CD4-positive, CD25-positive, alpha-beta regulatory T cell (primary cell): Measurements from ENCODE around the gene UBL5. TPM values are rescaled to one million over a fixed set of nuclear protein-coding genes. Genes with fewer than 3 reads are reported as not detected.
"Not testable (repeated sequence)": the region's sequence is repeated elsewhere in the genome, so short reads cannot be mapped to it uniquely, and the experiment has no call there.

Experiments
- ATAC-seq, 2 donors: fragments of 150-1000 bp; cut with Tn5 transposase; one replicate each; pipeline ENCODE4 v1.10.0; 2021; ENCODE audit warnings: low read depth in 2 of 2, moderate number of reproducible peaks in 2 of 2, moderate library complexity in 1 of 2
- DNase-seq, 3 donors: peaks; one replicate each; pipeline versions ENCODE4 v3.0.0 to v3.0.0-alpha.2; 2012 to 2022; ENCODE audit warnings: mixed read lengths in 1 of 3
- H3K27ac ChIP-seq: one replicate; pipeline ENCODE4 v1.7.0; 2013; ENCODE audit warnings: mild to moderate bottlenecking, low read length; ENCODE audit not compliant: insufficient read depth, poor library complexity, severe bottlenecking
- H3K27me3 ChIP-seq: one replicate; pipeline ENCODE4 v1.7.0; 2013; ENCODE audit warnings: low read length; ENCODE audit not compliant: control insufficient read depth, insufficient read depth
- H3K36me3 ChIP-seq: one replicate; pipeline ENCODE4 v1.7.0; 2013; ENCODE audit warnings: mild to moderate bottlenecking, low read length, moderate library complexity; ENCODE audit not compliant: control insufficient read depth, insufficient read depth
- H3K4me1 ChIP-seq: 2 replicates; pipeline ENCODE4 v1.7.0; 2013; ENCODE audit warnings: mild to moderate bottlenecking, low read length; ENCODE audit not compliant: insufficient read depth, control insufficient read depth, poor library complexity, severe bottlenecking
- H3K4me3 ChIP-seq: one replicate; pipeline ENCODE4 v1.7.0; 2013; ENCODE audit warnings: low read depth, mild to moderate bottlenecking, low read length, moderate library complexity
- H3K9me3 ChIP-seq, 2 experiments: 1 replicate in 1 of 2; 2 replicates in 1 of 2; pipeline ENCODE4 v1.7.0; 2013; ENCODE audit warnings: low read length in 2 of 2, mild to moderate bottlenecking in 1 of 2, moderate library complexity in 1 of 2; ENCODE audit not compliant: control insufficient read depth in 2 of 2
- H3K27ac Mint-ChIP-seq, 3 donors: one replicate each; pipeline ENCODE4 v1.8.0; 2020 to 2022; ENCODE audit warnings: mild to moderate bottlenecking in 3 of 3, mixed read lengths in 3 of 3, moderate library complexity in 2 of 3
- H3K27me3 Mint-ChIP-seq: one replicate; pipeline ENCODE4 v1.8.0; 2022; ENCODE audit warnings: mild to moderate bottlenecking, mixed read lengths
- H3K36me3 Mint-ChIP-seq: one replicate; pipeline ENCODE4 v1.8.0; 2020; ENCODE audit warnings: mixed read lengths
- H3K4me1 Mint-ChIP-seq, 4 donors: one replicate each; pipeline ENCODE4 v1.8.0; 2020 to 2022; ENCODE audit warnings: mixed read lengths in 4 of 4, mild to moderate bottlenecking in 1 of 4
- H3K4me3 Mint-ChIP-seq, 4 donors: one replicate each; pipeline ENCODE4 v1.8.0; 2020 to 2022; ENCODE audit warnings: mild to moderate bottlenecking in 4 of 4, mixed read lengths in 4 of 4, moderate library complexity in 3 of 4
- H3K9me3 Mint-ChIP-seq, 7 donors: one replicate each; pipeline ENCODE4 v1.8.0; 2020 to 2022; ENCODE audit warnings: mixed read lengths in 7 of 7, mild to moderate bottlenecking in 3 of 7, moderate library complexity in 2 of 7
- polyA plus RNA-seq, 4 donors: library from polyadenylated mRNA; unstranded; fragments of 300-500 nt; fragmentation: Illumina TruSeq; gene quantifications; one replicate each; pipeline ENCODE4 v1.2.3, GENCODE V29; 2021
- total RNA-seq: library from RNA; stranded (reverse); gene quantifications from one replicate; pipeline ENCODE4 v1.2.3, GENCODE V29; 2022

The UBL5 gene
- total and polyA plus RNA-seq, 5 donors from 2014 or later = 234 to 952 (median 820) TPM

GRCh38 chr19:9835507-9835949 is 7.8 kb downstream of the UBL5 start:
- H3K27ac Mint-ChIP-seq = peak overlapping the region in 2 of 3 donors; percentile 73 to 85
- no peaks in the 10 kb centered on the region for H3K27me3 ChIP-seq
- H3K4me1 ChIP-seq = peaks cover 19% of the 10 kb centered on the region
- peak overlapping the region; percentile 79 to 98 (median 93) for H3K4me3 Mint-ChIP-seq
- H3K36me3 ChIP-seq = peaks cover 33% of the 10 kb centered on the region
- ATAC-seq (peak in 1 of 2 donors; percentile 0), DNase-seq (no peak)
- H3K4me3 ChIP-seq = peak overlapping the region; percentile 77
- no peaks in the 10 kb centered on the region for H3K9me3 ChIP-seq
- no peaks in the 10 kb centered on the region for H3K9me3 Mint-ChIP-seq
- H3K36me3 Mint-ChIP-seq = peaks cover 10% of the 10 kb centered on the region
- H3K4me1 Mint-ChIP-seq = peaks cover 5 to 32% (median 16%) of the 10 kb centered on the region in 4 donors
- H3K27ac ChIP-seq = peak overlapping the region; percentile 63
- no peaks in the 10 kb centered on the region for H3K27me3 Mint-ChIP-seq

GRCh38 chr19:9836021-9836420 is 8.3 kb downstream of the UBL5 start:
- Histone ChIP-seq H3K9me3 (no peaks in the 10 kb centered on the region), H3K4me1 (peaks cover 19% of the 10 kb centered on the region), H3K27ac (peak overlapping the region; percentile 63), H3K36me3 (peaks cover 37% of the 10 kb centered on the region), H3K4me3 (peak overlapping the region; percentile 77), H3K27me3 (no peaks in the 10 kb centered on the region)
- Mint-ChIP-seq H3K36me3 (peaks cover 10% of the 10 kb centered on the region), H3K4me1 (peaks cover 5 to 34% (median 16%) of the 10 kb centered on the region in 4 donors), H3K27me3 (no peaks in the 10 kb centered on the region), H3K27ac (peak overlapping the region in 2 of 3 donors; percentile 73 to 85), H3K9me3 (no peaks in the 10 kb centered on the region), H3K4me3 (peak overlapping the region; percentile 79 to 98 (median 93))
- DNase-seq (no peak), ATAC-seq (no peak)

GRCh38 chr19:9838324-9838723 is 10.6 kb downstream of the UBL5 start:
- ATAC-seq (no peak), DNase-seq (no peak)
- peaks cover 25% of the 10 kb centered on the region for H3K36me3 Mint-ChIP-seq
- no peak overlapping the region for H3K27ac ChIP-seq
- peak overlapping the region in 1 of 3 donors; percentile 20 for H3K27ac Mint-ChIP-seq
- no peaks in the 10 kb centered on the region for H3K9me3 ChIP-seq
- peaks cover 19% of the 10 kb centered on the region for H3K4me1 ChIP-seq
- H3K27me3 Mint-ChIP-seq = no peaks in the 10 kb centered on the region
- peaks cover 0 to 2% (median 0%) of the 10 kb centered on the region in 7 donors for H3K9me3 Mint-ChIP-seq
- H3K27me3 ChIP-seq = no peaks in the 10 kb centered on the region
- peaks cover 5 to 42% (median 19%) of the 10 kb centered on the region in 4 donors for H3K4me1 Mint-ChIP-seq
- peaks cover 58% of the 10 kb centered on the region for H3K36me3 ChIP-seq
- no peak overlapping the region for H3K4me3 ChIP-seq
- peak overlapping the region in 1 of 4 donors; percentile 69 for H3K4me3 Mint-ChIP-seq

- Histone ChIP-seq H3K9me3 (no peaks in the 10 kb centered on the region), H3K27ac (no peak overlapping the region), H3K27me3 (no peaks in the 10 kb centered on the region), H3K4me3 (no peak overlapping the region), H3K36me3 (peaks cover 69% of the 10 kb centered on the region), H3K4me1 (peaks cover 18% of the 10 kb centered on the region)
- Mint-ChIP-seq H3K27ac (no peak overlapping the region), H3K27me3 (no peaks in the 10 kb centered on the region), H3K9me3 (peaks cover 0 to 2% (median 0%) of the 10 kb centered on the region in 7 donors), H3K36me3 (peaks cover 32% of the 10 kb centered on the region), H3K4me1 (peaks cover 5 to 43% (median 19%) of the 10 kb centered on the region in 4 donors), H3K4me3 (peak overlapping the region in 2 of 4 donors; percentile 50 to 74)
- DNase-seq (no peak), ATAC-seq (no peak)
Observed at GRCh38 chr19:9839415-9839814, 11.7 kb downstream of the UBL5 start.

- H3K36me3 Mint-ChIP-seq = peaks cover 43% of the 10 kb centered on the region
- H3K27ac ChIP-seq = no peak overlapping the region
Observed at GRCh38 chr19:9842834-9843625, 15.3 kb downstream of the UBL5 start.

GRCh38 chr19:9843626-9844273 is 16.0 kb downstream of the UBL5 start:
- H3K27ac ChIP-seq, H3K4me3 Mint-ChIP-seq, ATAC-seq, H3K27me3 ChIP-seq, DNase-seq, H3K27me3 Mint-ChIP-seq, H3K9me3 Mint-ChIP-seq, H3K9me3 ChIP-seq, H3K4me1 ChIP-seq, H3K4me3 ChIP-seq: not testable (repeated sequence)
- peaks cover 87% of the 10 kb centered on the region for H3K36me3 ChIP-seq
- Mint-ChIP-seq H3K27ac (peak overlapping the region in 1 of 3 donors; percentile 23), H3K4me1 (peaks cover 0 to 43% (median 12%) of the 10 kb centered on the region in 4 donors), H3K36me3 (peaks cover 42% of the 10 kb centered on the region)

More at GRCh38 chr19:9842834-9843625, 15.3 kb downstream of the UBL5 start:
- H3K27ac Mint-ChIP-seq = no peak overlapping the region
- Histone ChIP-seq H3K4me1 (peaks cover 6% of the 10 kb centered on the region), H3K4me3 (no peak overlapping the region), H3K36me3 (peaks cover 88% of the 10 kb centered on the region), H3K27me3 (no peaks in the 10 kb centered on the region), H3K9me3 (no peaks in the 10 kb centered on the region)
- peaks cover 0 to 42% (median 12%) of the 10 kb centered on the region in 4 donors for H3K4me1 Mint-ChIP-seq
- DNase-seq = no peak
- peaks cover 0 to 2% (median 0%) of the 10 kb centered on the region in 7 donors for H3K9me3 Mint-ChIP-seq
- ATAC-seq = no peak
- no peak overlapping the region for H3K4me3 Mint-ChIP-seq
- no peaks in the 10 kb centered on the region for H3K27me3 Mint-ChIP-seq

- no peak overlapping the region for H3K4me3 ChIP-seq
- H3K4me1 ChIP-seq = peaks cover 10% of the 10 kb centered on the region
- Mint-ChIP-seq H3K4me1 (peaks cover 0 to 36% (median 11%) of the 10 kb centered on the region in 4 donors), H3K9me3 (peaks cover 0 to 2% (median 0%) of the 10 kb centered on the region in 7 donors), H3K36me3 (peaks cover 27% of the 10 kb centered on the region), H3K27ac (peak overlapping the region in 2 of 3 donors; percentile 15 to 36), H3K27me3 (no peaks in the 10 kb centered on the region), H3K4me3 (no peak overlapping the region)
- H3K27ac ChIP-seq = no peak overlapping the region
- ATAC-seq (peak in 1 of 2 donors; percentile 40), DNase-seq (peak in 1 of 3 donors; percentile 52)
- no peaks in the 10 kb centered on the region for H3K27me3 ChIP-seq
- H3K9me3 ChIP-seq = no peaks in the 10 kb centered on the region
- H3K36me3 ChIP-seq = peaks cover 55% of the 10 kb centered on the region
Observed at GRCh38 chr19:9847087-9847671, 19.5 kb downstream of the UBL5 start.
